Right cardiac atrium (tissue), 5 donors: ENCODE measurements around the gene FCN3. TPM values are rescaled to one million over a fixed set of nuclear protein-coding genes. Genes with fewer than 3 reads are reported as not detected.

Source experiments
- ATAC-seq, 2 donors: fragments of 200-7000 bp; cut with Tn5 transposase; one replicate each; pipeline versions ENCODE4 v1.8.0 to v1.9.1; 2020; ENCODE audit warnings: moderate library complexity in 2 of 2, mild to moderate bottlenecking in 1 of 2
- DNase-seq, 3 donors: peaks; one replicate each; pipeline ENCODE4 v3.0.0-alpha.2; 2020
- H3K27ac ChIP-seq: one replicate; pipeline ENCODE4 v1.5.1; 2013; ENCODE audit warnings: mild to moderate bottlenecking, low read length, control low read depth, moderate library complexity
- H3K27me3 ChIP-seq: one replicate; pipeline ENCODE4 v1.6.1; 2013; ENCODE audit not compliant: control insufficient read depth, insufficient read depth
- H3K4me1 ChIP-seq: one replicate; pipeline ENCODE4 v1.6.1; 2013; ENCODE audit warnings: low read length; ENCODE audit not compliant: control insufficient read depth, insufficient read depth
- H3K4me3 ChIP-seq: one replicate; pipeline ENCODE4 v1.5.1; 2013; ENCODE audit warnings: low read length, control low read depth
- H3K9me3 ChIP-seq: one replicate; pipeline ENCODE4 v1.6.1; 2013; ENCODE audit warnings: low read length; ENCODE audit not compliant: control insufficient read depth
- WGBS: extraction: QIAGEN DNeasy Blood & Tissue Kit; methylation state at CpG from one replicate; pipeline ENCODE4 v1.1.7; 2013; 5-methylcytosine and 5-hydroxymethylcytosine counted together
- intact Hi-C, 4 donors: fragments of 100-400 bp; cut with DNase I; formaldehyde crosslinking; loops; one replicate each; pipeline versions ENCODE4 v1.11.0 to v1.14.0; 2022 to 2023
- polyA plus RNA-seq: library from polyadenylated mRNA; stranded (reverse); fragments of 200-250 nt; gene quantifications from one replicate; pipeline ENCODE4 v1.2.3, GENCODE V29; 2013
- total RNA-seq, 4 donors: library from RNA; stranded (reverse); fragmentation: NEBNext Ultra II Directional; extraction: Animal tissue kit (Norgen Biotek cat#: 25700); gene quantifications; one replicate each; pipeline ENCODE4 v1.2.1, GENCODE V29; 2021
- donor health status: healthy with polysubstance abuse.
- donor health status: DM: no; HTN: yes; CAD: no.
- donor health status: DM: no; HTN: no; CAD: no.
- donor health status: DM: no; HTN: yes; CAD: no; lungs with severe emphysema.
- donor health status: DM: yes; HTN: yes; CAD: no.

Gene FCN3
- total and polyA plus RNA-seq, 5 donors = 5.8 to 98.1 (median 13.1) TPM

- peaks cover 18% of the 10 kb centered on the region for H3K4me1 ChIP-seq
- DNase-seq (peak in 1 of 3 donors; percentile 58), ATAC-seq (no peak)
- no peaks in the 10 kb centered on the region for H3K27me3 ChIP-seq
- intact Hi-C loops = loop anchor here in 1 of 4 donors (5.0 kb wide), 1 partner anchor 37 kb away; no protein-coding TSS in a partner anchor
- H3K27ac ChIP-seq = peak overlapping the region; percentile 100
- H3K9me3 ChIP-seq = no peaks in the 10 kb centered on the region
- peak overlapping the region; percentile 94 for H3K4me3 ChIP-seq
- WGBS = 71% methylated on average over 11 of the region's 11 CpGs
Measured at GRCh38 chr1:27364696-27365371, 9.8 kb downstream of the FCN3 start.

GRCh38 chr1:27363766-27364695 lies 10.6 kb downstream of the FCN3 start:
- 85% methylated on average over 26 of the region's 26 CpGs for WGBS
- Histone ChIP-seq H3K27ac (no peak overlapping the region), H3K4me1 (peaks cover 17% of the 10 kb centered on the region), H3K27me3 (no peaks in the 10 kb centered on the region), H3K9me3 (no peaks in the 10 kb centered on the region), H3K4me3 (no peak overlapping the region)
- ATAC-seq (no peak), DNase-seq (peak in 1 of 3 donors; percentile 62)
- intact Hi-C loops = no loop called here

DNA sequence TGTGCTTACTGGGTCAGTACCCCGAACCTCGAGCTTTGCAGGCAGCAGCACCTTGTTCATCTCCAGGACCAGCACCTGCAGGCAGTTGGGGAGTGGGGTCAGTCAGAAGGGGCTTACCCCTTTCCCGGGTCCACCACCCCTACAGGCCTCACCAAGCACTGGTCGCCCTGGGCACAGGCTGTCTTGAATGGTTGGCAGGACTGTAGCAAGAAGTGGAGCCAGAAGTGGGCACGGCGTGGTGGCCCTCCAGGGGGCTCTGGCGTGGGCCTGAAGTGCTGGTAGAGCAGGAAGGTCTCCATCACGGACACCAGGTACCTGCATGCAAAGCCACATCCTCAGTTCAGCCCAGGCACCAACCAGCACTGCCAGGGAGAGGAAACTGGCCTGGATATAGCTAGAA lies 13.1 kb downstream of the FCN3 start:
- 94% methylated on average over 8 of the region's 8 CpGs for WGBS
- H3K4me3 ChIP-seq = no peak overlapping the region
- intact Hi-C loops = no loop called here
- ATAC-seq (no peak), DNase-seq (peak in 1 of 3 donors; percentile 51)
- H3K27me3 ChIP-seq = no peaks in the 10 kb centered on the region
- H3K27ac ChIP-seq = no peak overlapping the region
- no peaks in the 10 kb centered on the region for H3K9me3 ChIP-seq
- peaks cover 6% of the 10 kb centered on the region for H3K4me1 ChIP-seq

DNA sequence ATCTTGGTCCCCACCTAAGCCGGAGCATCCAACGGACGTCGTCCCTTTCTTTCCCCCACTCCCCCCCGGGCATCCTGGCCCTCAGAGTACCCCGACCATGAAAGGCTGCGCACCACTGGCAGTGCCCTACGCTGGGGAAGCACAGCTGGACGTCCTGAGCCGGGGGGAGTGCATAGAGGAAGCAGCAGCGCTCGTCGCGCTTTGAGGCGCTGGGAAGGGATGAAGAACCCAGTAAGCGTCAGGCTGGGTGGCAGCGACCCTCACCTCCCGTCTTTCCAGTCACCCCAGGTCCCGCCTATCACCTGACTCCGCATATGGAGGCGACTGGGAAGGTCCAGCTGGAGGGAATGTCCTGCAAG lies 13.6 kb downstream of the FCN3 start:
- 81% methylated on average over 21 of the region's 21 CpGs for WGBS
- Histone ChIP-seq H3K27ac (no peak overlapping the region), H3K4me3 (no peak overlapping the region), H3K4me1 (peaks cover 6% of the 10 kb centered on the region), H3K27me3 (no peaks in the 10 kb centered on the region), H3K9me3 (no peaks in the 10 kb centered on the region)
- ATAC-seq = no peak
- DNase-seq = no peak
- intact Hi-C loops = no loop called here

GRCh38 chr1:27360159-27361043 lies 14.2 kb downstream of the FCN3 start:
- Histone ChIP-seq H3K4me3 (peak overlapping the region; percentile 14), H3K4me1 (peaks cover 6% of the 10 kb centered on the region), H3K27ac (no peak overlapping the region), H3K9me3 (no peaks in the 10 kb centered on the region), H3K27me3 (no peaks in the 10 kb centered on the region)
- DNase-seq (peak; percentile 31 to 76 (median 76)), ATAC-seq (peak; percentile 0 to 2)
- 51% methylated on average over 71 of the region's 71 CpGs for WGBS
- intact Hi-C loops = no loop called here

GRCh38 chr1:27359822-27360158 lies 14.8 kb downstream of the FCN3 start:
- WGBS = 73% methylated on average over 9 of the region's 9 CpGs
- Histone ChIP-seq H3K27me3 (no peaks in the 10 kb centered on the region), H3K9me3 (no peaks in the 10 kb centered on the region), H3K27ac (no peak overlapping the region), H3K4me3 (no peak overlapping the region), H3K4me1 (peaks cover 3% of the 10 kb centered on the region)
- intact Hi-C loops = loop anchor here in 2 of 4 donors (5.0 kb wide), 1 partner anchor 33 kb away; the partner anchor contains the start of gene GPR3 (in 2 of the 2)
- no peak for ATAC-seq
- no peak for DNase-seq

GRCh38 chr1:27358928-27359313 lies 15.7 kb downstream of the FCN3 start:
- ATAC-seq (no peak), DNase-seq (no peak)
- 94% methylated on average over 5 of the region's 5 CpGs for WGBS
- no peaks in the 10 kb centered on the region for H3K4me1 ChIP-seq
- no peak overlapping the region for H3K4me3 ChIP-seq
- intact Hi-C loops = loop anchor here in 2 of 4 donors (5.0 kb wide), 1 partner anchor 33 kb away; the partner anchor contains the start of gene GPR3 (in 2 of the 2)
- H3K9me3 ChIP-seq = no peaks in the 10 kb centered on the region
- no peaks in the 10 kb centered on the region for H3K27me3 ChIP-seq
- H3K27ac ChIP-seq = no peak overlapping the region

DNA sequence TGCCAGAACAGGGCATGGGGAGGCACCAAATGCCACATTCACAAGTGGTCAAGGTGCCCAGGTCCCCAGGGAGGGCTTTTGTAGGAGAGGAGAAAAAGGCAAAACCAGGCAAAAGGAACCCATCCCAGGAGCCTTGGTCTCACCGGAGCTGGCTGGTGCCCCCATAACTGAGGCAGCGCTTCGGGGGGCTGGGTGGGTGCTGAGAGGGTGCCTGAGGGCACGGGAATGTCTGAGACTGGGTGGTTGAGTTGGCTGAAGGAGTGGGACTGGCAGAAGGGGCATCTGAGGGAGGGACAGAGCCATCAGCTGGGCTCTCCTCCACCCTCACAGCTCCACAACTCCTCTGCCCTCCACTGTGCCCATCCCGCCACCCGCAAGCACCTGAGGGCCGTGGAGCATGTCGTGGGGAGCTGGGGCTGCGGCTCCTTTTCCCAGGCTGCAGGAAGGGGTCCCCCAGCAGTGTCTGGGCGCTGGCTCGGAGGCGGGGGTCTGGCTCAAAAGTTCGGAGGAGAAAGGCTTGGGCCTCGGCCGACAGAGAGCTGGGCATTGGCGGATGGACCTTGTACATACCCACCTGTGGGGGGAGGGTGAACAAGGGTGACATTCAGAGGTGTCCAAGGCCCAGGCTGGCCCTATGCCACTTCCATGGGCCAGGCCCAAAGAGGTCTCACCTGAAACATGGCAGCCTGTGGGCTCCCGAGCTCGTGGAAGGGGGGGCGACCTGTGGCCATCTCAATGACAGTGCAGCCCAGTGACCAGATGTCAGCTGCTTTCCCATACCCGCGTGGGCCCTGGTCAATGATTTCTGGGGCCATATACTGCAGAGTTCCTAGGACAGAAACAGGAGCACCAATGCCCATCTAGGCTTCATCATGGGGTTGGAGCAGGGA lies 16.3 kb downstream of the FCN3 start:
- intact Hi-C loops = loop anchor here in 2 of 4 donors (5.0 kb wide), 1 partner anchor 34 kb away; the partner anchor contains the start of gene GPR3 (in 2 of the 2)
- no peaks in the 10 kb centered on the region for H3K27me3 ChIP-seq
- 93% methylated on average over 21 of the region's 21 CpGs for WGBS
- ATAC-seq = no peak
- no peaks in the 10 kb centered on the region for H3K9me3 ChIP-seq
- no peaks in the 10 kb centered on the region for H3K4me1 ChIP-seq
- H3K4me3 ChIP-seq = no peak overlapping the region
- H3K27ac ChIP-seq = no peak overlapping the region
- no peak for DNase-seq

GRCh38 chr1:27357281-27358037 lies 17.2 kb downstream of the FCN3 start:
- Histone ChIP-seq H3K27me3 (no peaks in the 10 kb centered on the region), H3K4me1 (no peaks in the 10 kb centered on the region), H3K9me3 (no peaks in the 10 kb centered on the region), H3K4me3 (no peak overlapping the region), H3K27ac (no peak overlapping the region)
- peak; percentile 77 to 89 (median 88) for DNase-seq
- intact Hi-C loops = loop anchor here in 2 of 4 donors (5.0 kb wide), 1 partner anchor 35 kb away; the partner anchor contains the start of gene GPR3 (in 2 of the 2)
- WGBS = 40% methylated on average over 40 of the region's 40 CpGs
- peak; percentile 54 to 65 for ATAC-seq
